ENCODE data around the gene SAPCD1. TPM values are rescaled to one million over a fixed set of nuclear protein-coding genes. Genes with fewer than 3 reads are reported as not detected.

SAPCD1 gene
- total RNA-seq, 1 donor from 2014 or later = 1.3 TPM

DNA sequence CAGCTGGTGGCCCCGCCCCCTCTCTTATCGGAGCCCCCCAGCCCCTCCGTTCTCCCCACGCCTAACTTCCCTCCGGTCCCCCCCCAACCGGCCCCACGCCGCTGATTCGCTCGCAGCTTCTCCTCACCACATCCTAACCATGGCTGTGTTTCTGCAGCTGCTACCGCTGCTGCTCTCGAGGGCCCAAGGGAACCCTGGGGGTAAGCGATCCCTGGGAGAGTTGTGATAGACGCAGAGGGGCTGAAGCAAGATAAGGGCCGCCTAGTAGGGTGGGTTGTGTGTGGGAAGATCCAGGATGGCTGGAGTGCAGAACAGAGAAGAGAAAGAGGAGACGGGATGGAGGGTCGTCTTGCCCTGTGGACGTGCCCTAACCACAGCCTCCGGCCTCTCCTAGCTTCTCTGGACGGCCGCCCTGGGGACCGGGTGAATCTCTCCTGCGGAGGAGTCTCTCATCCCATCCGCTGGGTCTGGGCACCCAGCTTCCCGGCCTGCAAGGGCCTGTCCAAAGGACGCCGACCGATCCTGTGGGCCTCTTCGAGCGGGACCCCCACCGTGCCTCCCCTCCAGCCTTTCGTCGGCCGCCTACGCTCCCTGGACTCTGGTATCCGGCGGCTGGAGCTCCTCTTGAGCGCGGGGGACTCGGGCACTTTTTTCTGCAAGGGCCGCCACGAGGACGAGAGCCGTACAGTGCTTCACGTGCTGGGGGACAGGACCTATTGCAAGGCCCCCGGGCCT is 39.0 kb upstream of the SAPCD1 start, which contains the start of gene MPIG6B:
Gene MPIG6B (plus strand): TSS at position 129 of the 735 bp plus-strand sequence. CDS start 11 bp downstream, at position 140.
- no peak for DNase-seq (ENCODE audit: low read depth)
- H3K27me3 ChIP-seq (ENCODE audit: control insufficient read depth, insufficient read depth, low read length) = no peaks in the 10 kb centered on the region
- no peak within 1 kb of the TSS for H3K4me3 ChIP-seq (ENCODE audit: low read depth, low read length)
- TF ChIP-seq, protein P1, sequence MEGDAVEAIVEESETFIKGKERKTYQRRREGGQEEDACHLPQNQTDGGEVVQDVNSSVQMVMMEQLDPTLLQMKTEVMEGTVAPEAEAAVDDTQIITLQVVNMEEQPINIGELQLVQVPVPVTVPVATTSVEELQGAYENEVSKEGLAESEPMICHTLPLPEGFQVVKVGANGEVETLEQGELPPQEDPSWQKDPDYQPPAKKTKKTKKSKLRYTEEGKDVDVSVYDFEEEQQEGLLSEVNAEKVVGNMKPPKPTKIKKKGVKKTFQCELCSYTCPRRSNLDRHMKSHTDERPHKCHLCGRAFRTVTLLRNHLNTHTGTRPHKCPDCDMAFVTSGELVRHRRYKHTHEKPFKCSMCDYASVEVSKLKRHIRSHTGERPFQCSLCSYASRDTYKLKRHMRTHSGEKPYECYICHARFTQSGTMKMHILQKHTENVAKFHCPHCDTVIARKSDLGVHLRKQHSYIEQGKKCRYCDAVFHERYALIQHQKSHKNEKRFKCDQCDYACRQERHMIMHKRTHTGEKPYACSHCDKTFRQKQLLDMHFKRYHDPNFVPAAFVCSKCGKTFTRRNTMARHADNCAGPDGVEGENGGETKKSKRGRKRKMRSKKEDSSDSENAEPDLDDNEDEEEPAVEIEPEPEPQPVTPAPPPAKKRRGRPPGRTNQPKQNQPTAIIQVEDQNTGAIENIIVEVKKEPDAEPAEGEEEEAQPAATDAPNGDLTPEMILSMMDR (IDR thresholded peaks at IDR 0.05; ENCODE audit: insufficient read depth, low read length, severe bottlenecking) = no peak
- peaks cover 5% of the 10 kb centered on the region for H3K36me3 ChIP-seq (ENCODE audit: control insufficient read depth, insufficient read depth, low read length)
- no peak for FAIRE-seq

DNA sequence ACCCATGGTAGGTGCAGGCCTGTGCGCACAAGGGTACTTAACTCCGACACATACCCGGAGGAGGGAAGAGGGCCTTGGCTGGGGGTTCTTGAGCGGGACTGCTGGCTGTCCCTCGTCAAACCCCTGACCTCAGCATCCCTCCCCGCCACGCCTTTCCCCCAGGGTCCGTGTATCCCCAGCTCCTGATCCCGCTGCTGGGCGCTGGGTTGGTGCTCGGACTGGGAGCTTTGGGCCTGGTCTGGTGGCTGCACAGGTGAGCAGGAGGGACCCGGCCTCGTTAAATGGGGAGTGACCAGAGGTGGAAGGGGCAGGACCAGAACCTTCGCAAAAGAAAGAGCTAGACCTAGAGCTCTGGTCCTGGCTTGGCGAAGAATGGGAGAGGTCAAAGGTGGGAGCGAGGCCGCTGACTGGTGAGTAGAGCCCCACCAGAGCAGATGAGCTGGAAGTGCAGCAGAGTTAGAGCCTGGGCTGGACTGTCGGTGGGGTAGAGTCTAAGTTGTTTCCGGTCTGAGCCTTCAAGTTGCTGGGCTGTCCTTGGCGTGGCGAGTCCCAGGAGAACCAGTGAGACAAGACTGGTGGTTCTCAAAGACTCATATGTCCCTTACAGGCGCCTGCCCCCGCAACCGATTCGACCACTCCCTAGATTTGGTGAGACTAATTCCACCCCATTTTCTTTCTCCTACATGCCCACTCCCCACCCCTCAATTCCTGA is 38.3 kb upstream of the SAPCD1 start:
- H3K36me3 ChIP-seq (ENCODE audit: control insufficient read depth, insufficient read depth, low read length) = peaks cover 5% of the 10 kb centered on the region
- H3K27me3 ChIP-seq (ENCODE audit: control insufficient read depth, insufficient read depth, low read length) = no peaks in the 10 kb centered on the region
- no peak overlapping the region for H3K4me3 ChIP-seq (ENCODE audit: low read depth, low read length)
- no peak for FAIRE-seq
- TF ChIP-seq, protein P1 (IDR thresholded peaks at IDR 0.05; ENCODE audit: insufficient read depth, low read length, severe bottlenecking) = no peak
- no peak for DNase-seq (ENCODE audit: low read depth)

DNA sequence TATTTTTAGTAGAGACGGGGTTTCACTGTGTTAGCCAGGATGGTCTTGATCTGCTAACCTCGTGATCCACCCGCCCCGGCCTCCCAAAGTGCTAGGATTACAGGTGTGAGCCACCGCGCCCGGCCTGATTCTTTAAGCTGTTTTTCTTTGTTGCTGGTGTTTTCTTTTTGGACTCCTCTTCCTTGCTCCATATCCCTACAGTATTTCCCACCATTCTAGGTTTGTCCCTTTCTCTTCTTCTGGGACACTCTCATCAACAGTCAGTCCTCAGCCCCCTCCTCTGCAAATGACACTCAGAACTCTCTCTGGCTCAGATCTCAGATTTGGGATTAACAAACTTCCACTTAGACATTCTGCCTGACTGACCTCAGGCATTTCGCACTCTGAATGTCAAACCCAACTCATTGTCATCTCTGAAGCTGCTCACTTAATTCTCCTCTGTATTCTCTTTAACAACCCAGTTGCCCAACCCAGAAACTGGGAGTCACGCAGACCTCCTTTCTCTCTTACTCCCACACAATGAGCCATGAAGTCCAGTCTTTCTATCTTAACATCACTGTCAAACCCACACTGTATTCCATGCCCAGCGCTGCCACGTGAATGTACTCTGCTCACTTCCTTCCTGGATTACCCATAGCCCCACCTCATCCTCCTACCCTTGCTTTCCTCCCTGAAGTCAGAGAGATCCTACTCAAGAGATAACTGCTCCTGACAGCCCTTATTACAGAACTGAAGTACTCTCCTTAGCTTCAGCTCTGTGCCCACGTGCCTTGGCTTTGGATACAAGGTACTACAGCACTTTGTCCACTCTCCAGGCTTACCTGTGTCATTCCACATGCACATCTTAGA is 36.7 kb upstream of the SAPCD1 start:
- Histone ChIP-seq H3K27me3 (ENCODE audit: control insufficient read depth, insufficient read depth, low read length) (no peaks in the 10 kb centered on the region), H3K4me3 (ENCODE audit: low read depth, low read length) (no peak overlapping the region), H3K36me3 (ENCODE audit: control insufficient read depth, insufficient read depth, low read length) (peaks cover 5% of the 10 kb centered on the region)
- no peak for FAIRE-seq
- DNase-seq (ENCODE audit: low read depth) = no peak
- TF ChIP-seq, protein P1 (IDR thresholded peaks at IDR 0.05; ENCODE audit: insufficient read depth, low read length, severe bottlenecking) = no peak

DNA sequence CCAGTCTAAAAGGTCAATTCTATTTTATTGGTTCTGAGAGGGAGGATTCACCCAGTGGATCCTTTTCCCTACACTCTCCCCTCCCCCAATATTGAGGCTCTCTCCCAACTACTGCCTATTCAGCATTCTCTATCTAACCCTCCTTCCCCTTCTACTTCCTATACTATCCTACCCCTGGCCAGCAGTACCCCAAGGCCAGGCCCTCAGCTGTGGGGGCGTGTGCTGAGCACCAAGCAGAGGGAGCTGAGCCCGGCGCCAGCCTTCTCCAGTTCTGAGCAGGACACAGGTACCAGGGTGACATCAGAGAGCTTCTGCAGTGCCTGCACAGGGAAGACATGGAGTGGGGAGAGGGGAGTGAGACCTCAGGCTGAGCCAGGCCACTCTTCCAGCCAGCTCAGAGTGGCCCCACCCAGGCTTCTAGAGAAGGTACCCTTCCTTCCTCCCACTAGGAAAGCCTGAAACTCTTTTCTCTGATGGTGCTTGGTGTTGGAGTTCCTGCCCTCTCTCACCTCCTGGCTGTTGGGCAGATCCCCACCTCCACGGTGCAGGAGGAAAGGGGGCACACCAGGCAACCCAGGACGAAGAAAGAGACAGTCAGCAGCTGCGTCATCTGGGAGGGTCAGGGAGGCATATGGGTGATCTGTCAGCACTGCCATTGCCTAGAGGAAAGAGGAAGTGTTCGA is 35.3 kb upstream of the SAPCD1 start:
- Histone ChIP-seq H3K4me3 (ENCODE audit: low read depth, low read length) (no peak overlapping the region), H3K27me3 (ENCODE audit: control insufficient read depth, insufficient read depth, low read length) (no peaks in the 10 kb centered on the region), H3K36me3 (ENCODE audit: control insufficient read depth, insufficient read depth, low read length) (peaks cover 11% of the 10 kb centered on the region)
- TF ChIP-seq, protein P1 (IDR thresholded peaks at IDR 0.05; ENCODE audit: insufficient read depth, low read length, severe bottlenecking) = no peak
- DNase-seq (ENCODE audit: low read depth) (no peak), FAIRE-seq (no peak)
